Ishikawa (cell line): ENCODE data around the gene PRPS1L1.

Experiments used
- CEBPB ChIP-seq: IDR thresholded peaks from 2 replicates; pipeline ENCODE4 v1.6.1; 2012
- CREB1 ChIP-seq: IDR thresholded peaks from 2 replicates; pipeline ENCODE4 v1.6.1; 2012; ENCODE audit warnings: low read depth
- EGR1 ChIP-seq: IDR thresholded peaks from 2 replicates; pipeline ENCODE4 v1.6.1; 2012
- EP300 ChIP-seq: IDR thresholded peaks from 2 replicates; pipeline ENCODE4 v1.6.1; 2012; ENCODE audit warnings: borderline replicate concordance
- FOXM1 ChIP-seq: IDR thresholded peaks from 2 replicates; pipeline ENCODE4 v1.6.1; 2012; ENCODE audit warnings: low read depth, borderline replicate concordance
- NFIC ChIP-seq: IDR thresholded peaks from 2 replicates; pipeline ENCODE4 v1.6.1; 2012
- RAD21 ChIP-seq: IDR thresholded peaks from 2 replicates; pipeline ENCODE4 v1.6.1; 2012; ENCODE audit warnings: low read depth
- REST ChIP-seq: IDR thresholded peaks from 2 replicates; pipeline ENCODE4 v1.6.1; 2012; ENCODE audit warnings: low read depth, mild to moderate bottlenecking
- TAF1 ChIP-seq: IDR thresholded peaks from 2 replicates; pipeline ENCODE4 v1.6.1; 2012; ENCODE audit warnings: low read depth, mild to moderate bottlenecking
- TCF12 ChIP-seq: IDR thresholded peaks from 2 replicates; pipeline ENCODE4 v1.6.1; 2012; ENCODE audit warnings: low read depth
- TEAD4 ChIP-seq: IDR thresholded peaks from 2 replicates; pipeline ENCODE4 v1.6.1; 2012
- YY1 ChIP-seq: IDR thresholded peaks from 2 replicates; pipeline ENCODE4 v1.6.1; 2012; ENCODE audit warnings: low read depth
- ZBTB7A ChIP-seq: IDR thresholded peaks from 2 replicates; pipeline ENCODE4 v1.6.1; 2012; ENCODE audit warnings: low read depth
- TF ChIP-seq, protein P1 (sequence below): IDR thresholded peaks from 2 replicates; pipeline ENCODE4 v1.6.1; 2012
- TF ChIP-seq, protein P2 (sequence below): IDR thresholded peaks from 2 replicates; pipeline ENCODE4 v1.6.1; 2012

PRPS1L1 gene

DNA sequence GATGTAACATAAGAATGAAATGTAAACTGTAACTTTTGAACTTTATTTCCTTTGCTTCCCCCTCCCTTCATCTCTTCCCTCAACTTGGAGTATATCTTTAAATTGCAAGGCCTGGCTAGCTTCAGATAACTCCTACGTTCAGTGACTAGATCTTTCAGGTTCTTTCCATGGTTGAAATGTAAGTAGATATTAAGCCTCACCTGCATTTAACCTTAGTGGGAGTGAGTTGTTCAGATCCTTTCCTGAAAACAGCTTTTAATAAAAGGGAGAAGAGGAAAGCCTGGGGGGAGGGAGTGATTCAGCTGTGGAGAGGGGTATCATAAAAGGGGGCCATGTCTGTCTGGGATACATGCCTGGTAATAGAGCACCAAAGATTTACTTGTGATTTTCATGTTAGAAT, 19.0 kb upstream of the PRPS1L1 start:
- no peak for TF ChIP-seq TCF12
- TF ChIP-seq ZBTB7A: no peak
- TF ChIP-seq REST: no peak
- TF ChIP-seq, protein P1, sequence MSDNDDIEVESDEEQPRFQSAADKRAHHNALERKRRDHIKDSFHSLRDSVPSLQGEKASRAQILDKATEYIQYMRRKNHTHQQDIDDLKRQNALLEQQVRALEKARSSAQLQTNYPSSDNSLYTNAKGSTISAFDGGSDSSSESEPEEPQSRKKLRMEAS: no peak
- TF ChIP-seq RAD21: no peak
- no peak for TF ChIP-seq TEAD4
- TF ChIP-seq EP300: no peak
- TF ChIP-seq FOXM1: no peak

GRCh38 chr7:18045171-18045570, 17.5 kb upstream of the PRPS1L1 start:
- TF ChIP-seq TCF12 (no peak), TAF1 (no peak), CEBPB (no peak), EP300 (no peak)
- TF ChIP-seq, protein P2, sequence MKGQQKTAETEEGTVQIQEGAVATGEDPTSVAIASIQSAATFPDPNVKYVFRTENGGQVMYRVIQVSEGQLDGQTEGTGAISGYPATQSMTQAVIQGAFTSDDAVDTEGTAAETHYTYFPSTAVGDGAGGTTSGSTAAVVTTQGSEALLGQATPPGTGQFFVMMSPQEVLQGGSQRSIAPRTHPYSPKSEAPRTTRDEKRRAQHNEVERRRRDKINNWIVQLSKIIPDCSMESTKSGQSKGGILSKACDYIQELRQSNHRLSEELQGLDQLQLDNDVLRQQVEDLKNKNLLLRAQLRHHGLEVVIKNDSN: no peak

- TF ChIP-seq YY1 (no peak), RAD21 (no peak), CREB1 (no peak), REST (no peak), FOXM1 (no peak), EP300 (no peak), TEAD4 (no peak), EGR1 (no peak), CEBPB (no peak), TAF1 (no peak), ZBTB7A (no peak), NFIC (no peak), TCF12 (no peak)
- TF ChIP-seq, protein P1: no peak
- TF ChIP-seq, protein P2: no peak
Observed at GRCh38 chr7:18041191-18041590, 13.5 kb upstream of the PRPS1L1 start.

DNA sequence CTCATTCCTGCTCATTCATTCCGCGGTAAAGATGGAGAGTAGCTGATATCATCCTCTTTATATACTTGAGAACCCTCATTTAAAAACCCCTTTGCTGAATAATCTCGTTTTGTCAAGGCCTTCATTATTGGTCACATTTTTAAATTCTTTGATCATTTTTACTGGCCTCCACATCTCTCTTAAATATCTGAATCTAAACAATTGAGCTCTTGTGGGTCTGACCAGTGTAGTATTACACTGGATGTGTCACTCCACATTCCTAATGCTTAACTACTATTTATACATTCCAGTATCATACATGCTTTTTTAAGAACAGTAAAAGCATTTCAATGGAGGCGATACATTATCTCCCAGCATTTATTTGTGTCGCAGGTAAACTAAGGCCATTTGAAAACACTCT, 12.6 kb upstream of the PRPS1L1 start:
- TF ChIP-seq TCF12 (no peak), FOXM1 (peak; percentile 31; the same call in 1 of the 2 replicates), EP300 (peak; percentile 24; the same call in 1 of the 2 replicates), TEAD4 (peak; percentile 52; the same call in 1 of the 2 replicates)

DNA sequence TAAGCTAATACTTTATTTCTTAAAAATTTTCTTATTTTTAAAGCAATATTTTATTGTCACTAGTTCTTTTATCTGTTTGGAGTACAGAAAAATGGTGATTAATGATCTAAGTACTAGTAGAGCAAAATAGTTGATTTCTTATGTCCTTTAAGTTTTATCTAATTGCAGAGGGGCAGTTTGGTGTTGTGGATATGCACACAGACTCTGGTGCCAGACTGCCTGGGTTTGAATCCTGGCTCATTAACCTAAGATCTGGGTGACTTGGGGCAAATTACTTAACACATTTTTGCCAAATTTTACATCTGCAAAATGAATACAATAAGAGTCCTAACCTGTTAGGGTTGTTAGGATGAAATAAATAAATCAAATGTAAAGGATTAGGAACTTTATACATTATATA, 10.7 kb upstream of the PRPS1L1 start:
- TF ChIP-seq ZBTB7A (no peak), NFIC (no peak), CEBPB (no peak), CREB1 (no peak), YY1 (no peak), FOXM1 (no peak), TCF12 (no peak), RAD21 (no peak), EP300 (no peak), TAF1 (no peak), EGR1 (no peak), TEAD4 (no peak), REST (no peak)
- TF ChIP-seq, protein P2: no peak
- TF ChIP-seq, protein P1: no peak
